ENCODE measurements around the gene ADGRA1.

The ADGRA1 gene

GRCh38 chr10:133048266-133048665 is 39.5 kb upstream of the ADGRA1 start:
- TF ChIP-seq TCF12 (IDR thresholded peaks at IDR 0.05; ENCODE audit: low read depth) (no peak), FOXM1 (IDR thresholded peaks at IDR 0.05; ENCODE audit: borderline replicate concordance, low read depth) (no peak), RAD21 (IDR thresholded peaks at IDR 0.05; ENCODE audit: low read depth) (no peak), CREB1 (IDR thresholded peaks at IDR 0.05; ENCODE audit: low read depth) (no peak), NFIC (IDR thresholded peaks at IDR 0.05) (no peak), YY1 (IDR thresholded peaks at IDR 0.05; ENCODE audit: low read depth) (no peak), ZBTB7A (IDR thresholded peaks at IDR 0.05; ENCODE audit: low read depth) (no peak), EP300 (IDR thresholded peaks at IDR 0.05; ENCODE audit: borderline replicate concordance) (no peak), REST (IDR thresholded peaks at IDR 0.05; ENCODE audit: low read depth) (no peak), EGR1 (IDR thresholded peaks at IDR 0.05) (no peak), CEBPB (IDR thresholded peaks at IDR 0.05) (no peak), TEAD4 (IDR thresholded peaks at IDR 0.05) (no peak)
- TF ChIP-seq, protein P1, sequence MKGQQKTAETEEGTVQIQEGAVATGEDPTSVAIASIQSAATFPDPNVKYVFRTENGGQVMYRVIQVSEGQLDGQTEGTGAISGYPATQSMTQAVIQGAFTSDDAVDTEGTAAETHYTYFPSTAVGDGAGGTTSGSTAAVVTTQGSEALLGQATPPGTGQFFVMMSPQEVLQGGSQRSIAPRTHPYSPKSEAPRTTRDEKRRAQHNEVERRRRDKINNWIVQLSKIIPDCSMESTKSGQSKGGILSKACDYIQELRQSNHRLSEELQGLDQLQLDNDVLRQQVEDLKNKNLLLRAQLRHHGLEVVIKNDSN (IDR thresholded peaks at IDR 0.05), result no peak
- TF ChIP-seq, protein P2, sequence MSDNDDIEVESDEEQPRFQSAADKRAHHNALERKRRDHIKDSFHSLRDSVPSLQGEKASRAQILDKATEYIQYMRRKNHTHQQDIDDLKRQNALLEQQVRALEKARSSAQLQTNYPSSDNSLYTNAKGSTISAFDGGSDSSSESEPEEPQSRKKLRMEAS (IDR thresholded peaks at IDR 0.05), result no peak

- no peak for TF ChIP-seq CREB1 (IDR thresholded peaks at IDR 0.05; ENCODE audit: low read depth)
- TF ChIP-seq RAD21 (IDR thresholded peaks at IDR 0.05; ENCODE audit: low read depth), result no peak
- no peak for TF ChIP-seq TEAD4 (IDR thresholded peaks at IDR 0.05)
- no peak for TF ChIP-seq EGR1 (IDR thresholded peaks at IDR 0.05)
- TF ChIP-seq, protein P2 (IDR thresholded peaks at IDR 0.05), result no peak
Observed at GRCh38 chr10:133048926-133049325, 38.8 kb upstream of the ADGRA1 start.

DNA sequence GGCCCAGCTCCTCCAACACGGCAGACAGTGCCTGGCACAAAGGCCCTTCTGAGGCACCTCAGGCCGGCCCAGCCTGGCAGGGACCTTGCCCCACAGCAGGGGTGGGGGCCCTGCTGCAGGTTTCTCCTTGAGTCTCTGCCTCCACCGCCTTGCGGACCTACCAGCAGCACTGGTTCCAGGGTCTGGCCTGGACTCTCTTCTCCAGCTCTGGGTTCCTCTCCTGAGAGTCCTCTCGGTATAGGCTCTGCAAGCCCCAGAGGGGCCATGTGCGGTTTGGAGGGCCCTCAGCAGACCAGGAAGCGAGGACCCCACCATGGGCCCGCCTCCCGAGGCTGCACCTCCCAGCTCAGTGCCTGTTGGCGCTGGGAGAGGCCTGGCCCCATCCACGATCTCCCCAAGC is 38.1 kb upstream of the ADGRA1 start:
- no peak for TF ChIP-seq CREB1 (IDR thresholded peaks at IDR 0.05; ENCODE audit: low read depth)
- TF ChIP-seq FOXM1 (IDR thresholded peaks at IDR 0.05; ENCODE audit: borderline replicate concordance, low read depth), result no peak

DNA sequence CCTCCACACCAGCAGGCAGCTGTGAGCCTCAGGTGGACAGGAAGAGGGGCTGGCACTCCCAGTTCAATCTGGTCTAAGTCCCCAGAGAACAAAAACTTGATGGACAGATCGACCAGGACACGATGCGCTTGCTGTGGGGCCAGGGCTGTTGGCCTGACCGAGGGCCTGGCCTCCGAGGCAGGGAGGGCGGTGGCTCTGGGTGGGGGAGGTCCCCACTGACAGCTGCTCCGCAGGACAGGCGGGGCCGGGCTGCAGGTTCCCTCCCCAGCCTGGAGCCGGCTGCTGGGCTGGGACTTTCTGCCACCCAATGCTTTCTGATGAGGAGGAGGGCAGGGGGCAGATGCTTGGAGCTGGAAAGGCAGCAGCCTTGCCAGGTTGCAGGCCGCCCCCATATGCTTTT is 37.4 kb upstream of the ADGRA1 start:
- TF ChIP-seq TEAD4 (IDR thresholded peaks at IDR 0.05) (no peak), FOXM1 (IDR thresholded peaks at IDR 0.05; ENCODE audit: borderline replicate concordance, low read depth) (no peak), ZBTB7A (IDR thresholded peaks at IDR 0.05; ENCODE audit: low read depth) (no peak), TAF1 (IDR thresholded peaks at IDR 0.05; ENCODE audit: low read depth) (no peak), CREB1 (IDR thresholded peaks at IDR 0.05; ENCODE audit: low read depth) (no peak), NFIC (IDR thresholded peaks at IDR 0.05) (no peak), RAD21 (IDR thresholded peaks at IDR 0.05; ENCODE audit: low read depth) (no peak), EGR1 (IDR thresholded peaks at IDR 0.05) (no peak), CEBPB (IDR thresholded peaks at IDR 0.05) (no peak), YY1 (IDR thresholded peaks at IDR 0.05; ENCODE audit: low read depth) (no peak), REST (IDR thresholded peaks at IDR 0.05; ENCODE audit: low read depth) (no peak), TCF12 (IDR thresholded peaks at IDR 0.05; ENCODE audit: low read depth) (no peak), EP300 (IDR thresholded peaks at IDR 0.05; ENCODE audit: borderline replicate concordance) (no peak)
- TF ChIP-seq, protein P2 (IDR thresholded peaks at IDR 0.05), result no peak
- TF ChIP-seq, protein P1 (IDR thresholded peaks at IDR 0.05), result no peak

DNA sequence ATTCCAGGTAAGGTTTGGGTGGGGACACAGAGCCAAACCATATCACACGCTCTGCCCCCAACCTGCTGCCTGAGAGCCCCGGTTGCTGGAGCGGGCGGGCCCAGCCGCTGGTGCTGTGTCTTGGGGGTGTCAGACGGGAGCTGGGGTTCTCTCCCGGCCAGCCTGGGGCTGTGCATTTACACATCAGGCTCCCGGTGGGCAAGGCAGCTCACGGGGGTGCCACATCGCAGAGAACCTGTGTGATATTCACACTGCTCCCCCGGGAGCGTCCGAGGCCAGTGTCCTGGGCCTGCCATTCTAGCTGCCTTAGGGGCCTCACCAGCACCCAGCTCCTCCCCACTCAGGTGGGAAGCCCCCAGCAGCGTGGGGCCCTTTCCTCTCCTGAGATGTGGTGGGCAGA is 35.6 kb upstream of the ADGRA1 start:
- TF ChIP-seq CEBPB (IDR thresholded peaks at IDR 0.05) (no peak), ZBTB7A (IDR thresholded peaks at IDR 0.05; ENCODE audit: low read depth) (no peak), YY1 (IDR thresholded peaks at IDR 0.05; ENCODE audit: low read depth) (no peak), FOXM1 (IDR thresholded peaks at IDR 0.05; ENCODE audit: borderline replicate concordance, low read depth) (no peak), CREB1 (IDR thresholded peaks at IDR 0.05; ENCODE audit: low read depth) (no peak), TAF1 (IDR thresholded peaks at IDR 0.05; ENCODE audit: low read depth) (no peak), TCF12 (IDR thresholded peaks at IDR 0.05; ENCODE audit: low read depth) (no peak), REST (IDR thresholded peaks at IDR 0.05; ENCODE audit: low read depth) (no peak), EGR1 (IDR thresholded peaks at IDR 0.05) (no peak), RAD21 (IDR thresholded peaks at IDR 0.05; ENCODE audit: low read depth) (no peak), TEAD4 (IDR thresholded peaks at IDR 0.05) (no peak), EP300 (IDR thresholded peaks at IDR 0.05; ENCODE audit: borderline replicate concordance) (no peak), NFIC (IDR thresholded peaks at IDR 0.05) (no peak)
- TF ChIP-seq, protein P2 (IDR thresholded peaks at IDR 0.05), result no peak
- TF ChIP-seq, protein P1 (IDR thresholded peaks at IDR 0.05), result no peak
